Measurements from ENCODE around the gene CDH13. TPM values are rescaled to one million over a fixed set of nuclear protein-coding genes. Genes with fewer than 3 reads are reported as not detected.

Gene CDH13
- total and polyA plus RNA-seq, 9 of the 15 experiments (the other 6 are each of a cell fraction or from before 2014, with no cell fraction given), result 0.03 TPM; not detected in 8

GRCh38 chr16:83115491-83116232, 488.9 kb downstream of the CDH13 start:
- WGBS (ENCODE audit: insufficient coverage, low coverage, missing lambda C conversion rate), result under 1% methylated on average over 10 of the region's 10 CpGs
- H3K36me3 ChIP-seq (ENCODE audit: control insufficient read depth, insufficient read depth, low read length), result no peaks in the 10 kb centered on the region
- ATAC-seq (no peak), DNase-seq (ENCODE audit: extremely low read depth in 1 of 4, low spot score in 3 of 4) (no peak), FAIRE-seq (no peak)
- H3K9me3 ChIP-seq (replicated peaks; ENCODE audit: control insufficient read depth, insufficient read depth, low read depth, low read length), result no peaks in the 10 kb centered on the region; the same call in 1 of the 2 replicates
- TF ChIP-seq ZNF347 (CRISPR knock-in tag; IDR thresholded peaks at IDR 0.05; ENCODE audit: low read depth) (no peak), ARID3A (IDR thresholded peaks at IDR 0.05; ENCODE audit: borderline replicate concordance, low read depth, low read length) (no peak), KHSRP (IDR thresholded peaks at IDR 0.05) (no peak), ZNF398 (CRISPR knock-in tag; IDR thresholded peaks at IDR 0.05) (no peak), SIX5 (IDR thresholded peaks at IDR 0.05; ENCODE audit: borderline replicate concordance in 1 of 2, insufficient read depth in 1 of 2, low read depth in 1 of 2, low read length in 2 of 2) (no peak), DEAF1 (CRISPR knock-in tag; IDR thresholded peaks at IDR 0.05) (no peak), ID3 (CRISPR knock-in tag; IDR thresholded peaks at IDR 0.05) (no peak), ID3 (tag; IDR thresholded peaks at IDR 0.05) (no peak), BCL6 (CRISPR knock-in tag; IDR thresholded peaks at IDR 0.05) (no peak), SMARCA5 (IDR thresholded peaks at IDR 0.05) (no peak)
- BruUV-seq (replicated peaks), result no TSS peak
- no peak overlapping the region for H3K9ac ChIP-seq (ENCODE audit: insufficient read depth in 1 of 2, low read depth in 2 of 2, low read length in 2 of 2)
- H3K79me2 ChIP-seq (ENCODE audit: control insufficient read depth, insufficient read depth, low read length), result no peaks in the 10 kb centered on the region
- no peak overlapping the region for H2AFZ ChIP-seq (ENCODE audit: low read depth, low read length)
- H3K4me2 ChIP-seq (ENCODE audit: insufficient read depth, low read length), result no peak overlapping the region
- in situ Hi-C loops (cut with MboI), result no loop called here
- H4K20me1 ChIP-seq (replicated peaks; ENCODE audit: control insufficient read depth, insufficient read depth, low read length), result no peaks in the 10 kb centered on the region
- H3K27ac ChIP-seq (ENCODE audit: extremely low read depth, low read depth, low read length), result no peak overlapping the region
- POLR2A ChIA-PET, result no interaction called here
- no peaks in the 10 kb centered on the region for H3K4me1 ChIP-seq (replicated peaks in 1 of 2; ENCODE audit: control insufficient read depth in 2 of 2, insufficient read depth in 2 of 2, low read length in 2 of 2)
- H3K4me3 ChIP-seq, result no peak overlapping the region
- intact Hi-C loops (cut with micrococcal nuclease), result no loop called here
- no peaks in the 10 kb centered on the region for H3K27me3 ChIP-seq (ENCODE audit: control insufficient read depth in 2 of 2, insufficient read depth in 2 of 2, low read length in 2 of 2)
- CTCF ChIA-PET (ENCODE audit: low intra/inter-chr PET ratio), result no interaction called here
- H3K9me1 ChIP-seq (ENCODE audit: control insufficient read depth, insufficient read depth, low read length), result no peaks in the 10 kb centered on the region

Data from K562 (cell line).